Measurements from ENCODE around the gene DCLRE1B. TPM values are rescaled to one million over a fixed set of nuclear protein-coding genes. Genes with fewer than 3 reads are reported as not detected.

DCLRE1B gene
- polyA plus RNA-seq, 1 donor from 2014 or later, result 7.3 TPM

GRCh38 chr1:113946112-113946511 is 41.0 kb downstream of the DCLRE1B start:
- Histone ChIP-seq H3K27ac (ENCODE audit: low read length) (no peak overlapping the region), H3K4me2 (ENCODE audit: low read length) (no peak overlapping the region), H3K79me2 (replicated peaks; ENCODE audit: insufficient read depth, low read length) (peaks cover 15% of the 10 kb centered on the region), H3K27me3 (ENCODE audit: insufficient read depth, low read depth, low read length) (no peaks in the 10 kb centered on the region), H3K9me3 (ENCODE audit: low read length) (no peaks in the 10 kb centered on the region), H2AFZ (ENCODE audit: low read depth, low read length) (no peak overlapping the region), H3K36me3 (ENCODE audit: insufficient read depth, low read length) (peaks cover 9% of the 10 kb centered on the region), H3K9me2 (ENCODE audit: insufficient read depth, low read length) (no peaks in the 10 kb centered on the region), H3K9ac (ENCODE audit: low read length) (no peak overlapping the region), H3K4me3 (ENCODE audit: low read length) (no peak overlapping the region), H3F3A (ENCODE audit: insufficient read depth, low read length, poor library complexity, severe bottlenecking) (no peaks in the 10 kb centered on the region), H4K20me1 (ENCODE audit: insufficient read depth) (no peaks in the 10 kb centered on the region)
- TF ChIP-seq TAF1 (IDR thresholded peaks at IDR 0.05; ENCODE audit: low read depth), result no peak
- no peak for TF ChIP-seq RAD21 (conservative IDR thresholded peaks at IDR 0.05)

GRCh38 chr1:113946678-113947387 is 41.7 kb downstream of the DCLRE1B start:
- no peak overlapping the region for H3K4me3 ChIP-seq (ENCODE audit: low read length)
- H3F3A ChIP-seq (ENCODE audit: insufficient read depth, low read length, poor library complexity, severe bottlenecking), result no peaks in the 10 kb centered on the region
- H3K27me3 ChIP-seq (ENCODE audit: insufficient read depth, low read depth, low read length), result no peaks in the 10 kb centered on the region
- no peak for TF ChIP-seq CTCF (IDR thresholded peaks at IDR 0.05; ENCODE audit: poor library complexity, severe bottlenecking)
- no peak for TF ChIP-seq TAF1 (IDR thresholded peaks at IDR 0.05; ENCODE audit: low read depth)
- TF ChIP-seq RAD21 (conservative IDR thresholded peaks at IDR 0.05), result no peak
- no peak for TF ChIP-seq EZH2 (IDR thresholded peaks at IDR 0.05; ENCODE audit: borderline replicate concordance, insufficient read depth, low read length, poor library complexity, severe bottlenecking)
- no peak for TF ChIP-seq MXI1 (conservative IDR thresholded peaks at IDR 0.05; ENCODE audit: poor library complexity, severe bottlenecking)
- no peak for TF ChIP-seq REST (IDR thresholded peaks at IDR 0.05; ENCODE audit: borderline replicate concordance)
- no peak for TF ChIP-seq EP300 (conservative IDR thresholded peaks at IDR 0.05; ENCODE audit: poor library complexity, severe bottlenecking)
- TF ChIP-seq SMC3 (conservative IDR thresholded peaks at IDR 0.05; ENCODE audit: poor library complexity), result no peak
- no peak for TF ChIP-seq POLR2AphosphoS5 (IDR thresholded peaks at IDR 0.05)
- H2AFZ ChIP-seq (ENCODE audit: low read depth, low read length), result no peak overlapping the region
- H3K27ac ChIP-seq (ENCODE audit: low read length), result no peak overlapping the region
- peaks cover 9% of the 10 kb centered on the region for H3K36me3 ChIP-seq (ENCODE audit: insufficient read depth, low read length)
- no peak overlapping the region for H3K4me2 ChIP-seq (ENCODE audit: low read length)
- no peak overlapping the region for H3K9ac ChIP-seq (ENCODE audit: low read length)
- H3K9me3 ChIP-seq (ENCODE audit: low read length), result no peaks in the 10 kb centered on the region
- no peaks in the 10 kb centered on the region for H3K9me2 ChIP-seq (ENCODE audit: insufficient read depth, low read length)
- H4K20me1 ChIP-seq (ENCODE audit: insufficient read depth), result no peaks in the 10 kb centered on the region
- peaks cover 15% of the 10 kb centered on the region for H3K79me2 ChIP-seq (replicated peaks; ENCODE audit: insufficient read depth, low read length)
